GM19372 (cell line): ENCODE data around the gene CCDC74B.
"Not testable (repeated sequence)": the region's sequence is repeated elsewhere in the genome, so short reads cannot be mapped to it uniquely, and the experiment has no call there.

Experiments
- ATAC-seq: cut with Tn5 transposase; IDR thresholded peaks from one replicate; pipeline ENCODE4 v1.9.1; 2021; ENCODE audit warnings: mild to moderate bottlenecking, low read depth, moderate library complexity; ENCODE audit not compliant: unreplicated experiment

CCDC74B gene

DNA sequence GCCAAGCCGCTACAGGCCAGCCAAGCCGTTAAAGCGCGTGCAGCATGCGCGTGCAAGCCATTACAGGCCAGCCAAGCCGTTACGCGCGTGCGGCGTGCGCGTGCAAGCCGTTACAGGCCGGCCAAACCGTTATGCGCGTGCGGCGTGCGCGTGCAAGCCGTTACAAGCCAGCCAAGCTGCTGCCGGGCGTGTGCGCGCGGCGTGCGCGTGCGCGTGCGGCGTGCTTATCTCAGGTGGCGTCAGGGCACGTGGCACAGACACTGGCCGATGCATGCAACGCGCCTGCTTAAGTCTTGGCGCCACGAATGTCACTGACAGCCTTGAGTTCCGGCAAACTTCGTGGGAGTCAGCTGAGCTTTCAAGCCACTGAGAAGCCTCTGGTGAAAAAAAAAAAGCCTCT lies 24.0 kb downstream of the CCDC74B start:
- not testable (repeated sequence) for ATAC-seq

GRCh38 chr2:130102597-130103363 lies 42.1 kb downstream of the CCDC74B start:
- ATAC-seq = not testable (repeated sequence)
